GM19239 (cell line): ENCODE data around the gene VPS16.
"Not testable (repeated sequence)": the region's sequence is repeated elsewhere in the genome, so short reads cannot be mapped to it uniquely, and the experiment has no call there.

ENCODE experiments used
- DNase-seq: peaks from one replicate; pipeline ENCODE4 v3.0.0; 2011; ENCODE audit warnings: low spot score; ENCODE audit not compliant: insufficient read length
- FAIRE-seq: peaks from 2 replicates; lab custom pipeline; 2011; peaks lifted over from hg19 to GRCh38; lab: Jason Lieb, UNC

VPS16 gene

GRCh38 chr20:2829376-2829775, 11.2 kb upstream of the VPS16 start:
- FAIRE-seq (no peak), DNase-seq (no peak)

- DNase-seq, FAIRE-seq: not testable (repeated sequence)
Observed at GRCh38 chr20:2831206-2831605, 9.3 kb upstream of the VPS16 start.

DNA sequence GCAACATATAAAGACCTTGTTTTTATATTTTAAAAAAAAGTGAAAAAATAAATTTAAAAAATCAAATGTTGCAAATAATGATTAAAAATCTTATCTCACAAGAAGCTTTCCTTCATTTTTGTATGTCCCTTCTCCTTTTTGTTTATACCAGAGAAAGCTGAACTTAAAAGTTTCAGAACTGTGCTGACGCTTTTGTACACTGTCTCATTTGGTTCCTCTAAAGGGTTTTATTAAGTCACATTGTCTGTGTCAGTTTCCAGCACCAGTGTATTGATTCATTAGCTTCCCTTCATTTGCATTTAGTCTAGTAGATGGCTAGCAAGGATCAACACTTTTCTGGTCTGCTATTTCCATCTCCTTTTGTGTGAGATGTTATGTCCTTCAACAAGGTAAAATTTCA, 6.8 kb upstream of the VPS16 start:
- FAIRE-seq (no peak), DNase-seq (no peak)

GRCh38 chr20:2834401-2835110, 6.0 kb upstream of the VPS16 start:
- no peak for FAIRE-seq
- no peak for DNase-seq

DNA sequence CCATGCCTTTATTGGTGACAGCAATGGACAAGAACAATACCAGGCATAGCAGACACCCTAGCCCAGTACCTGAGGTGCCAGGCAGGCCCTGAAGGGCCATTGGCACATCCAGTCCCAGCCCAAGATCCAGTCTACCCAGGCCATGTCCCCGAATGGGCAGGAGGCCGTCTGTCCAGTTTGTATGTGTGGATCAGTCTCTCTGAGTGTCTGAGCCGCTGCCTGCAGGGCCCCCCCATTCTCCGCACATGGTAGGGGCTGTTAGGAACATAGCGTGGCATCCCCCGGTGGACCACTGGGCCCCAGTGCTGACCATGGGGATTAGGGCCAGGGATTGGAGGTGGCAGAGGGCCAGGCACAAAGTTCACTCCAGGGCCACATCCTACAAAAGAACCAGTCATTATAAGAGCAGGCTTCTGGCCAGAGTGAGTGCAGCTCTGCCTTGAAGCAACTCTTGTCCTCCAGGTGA, 5.2 kb upstream of the VPS16 start:
- DNase-seq (no peak), FAIRE-seq (no peak)

- FAIRE-seq (no peak), DNase-seq (no peak)
Observed at GRCh38 chr20:2836035-2836434, 4.5 kb upstream of the VPS16 start.

GRCh38 chr20:2837221-2837960, 3.2 kb upstream of the VPS16 start:
- FAIRE-seq (no peak), DNase-seq (no peak)

- FAIRE-seq (no peak), DNase-seq (no peak)
Observed at GRCh38 chr20:2838170-2838797, 2.3 kb upstream of the VPS16 start.

DNA sequence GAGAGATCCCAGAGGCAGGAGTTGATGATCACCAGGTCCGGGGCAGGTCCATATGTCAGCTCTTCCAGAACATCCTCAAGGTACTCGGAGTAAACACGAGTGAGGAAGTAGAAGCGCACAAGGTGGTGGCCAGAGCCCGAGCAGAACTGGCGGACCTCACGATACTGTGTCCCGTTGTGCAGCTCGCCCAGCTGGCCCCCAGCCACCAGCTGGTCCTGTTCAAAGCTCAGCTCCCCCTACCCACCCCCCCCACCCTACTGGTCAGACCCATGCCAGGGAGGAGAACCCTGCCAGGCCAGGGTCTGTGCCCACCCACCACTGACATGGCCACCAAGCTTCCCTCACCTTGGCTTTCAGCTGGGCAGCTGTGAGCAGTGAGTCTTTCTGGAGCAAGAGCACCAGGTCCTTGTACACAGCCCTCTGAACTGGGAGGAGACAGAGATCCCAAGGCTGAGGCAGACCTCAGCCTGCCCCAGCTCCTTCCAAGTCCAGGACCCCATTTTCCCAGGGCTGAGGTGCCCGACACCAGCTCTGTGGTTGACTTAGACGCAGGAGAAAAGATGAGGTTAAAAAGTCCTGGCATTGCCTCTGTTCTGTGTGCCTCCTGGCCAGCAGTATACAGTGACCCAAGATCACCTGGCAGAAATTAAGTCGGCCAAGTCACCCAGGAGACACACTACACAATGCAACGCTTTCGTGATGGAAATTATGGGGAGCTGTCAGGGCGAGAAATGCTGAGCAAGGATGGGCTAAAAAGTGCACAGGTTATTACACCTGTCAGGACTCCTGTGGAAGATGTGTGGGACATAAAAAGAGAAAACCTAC, 1.5 kb upstream of the VPS16 start:
- FAIRE-seq (peak; percentile 31), DNase-seq (no peak)

DNA sequence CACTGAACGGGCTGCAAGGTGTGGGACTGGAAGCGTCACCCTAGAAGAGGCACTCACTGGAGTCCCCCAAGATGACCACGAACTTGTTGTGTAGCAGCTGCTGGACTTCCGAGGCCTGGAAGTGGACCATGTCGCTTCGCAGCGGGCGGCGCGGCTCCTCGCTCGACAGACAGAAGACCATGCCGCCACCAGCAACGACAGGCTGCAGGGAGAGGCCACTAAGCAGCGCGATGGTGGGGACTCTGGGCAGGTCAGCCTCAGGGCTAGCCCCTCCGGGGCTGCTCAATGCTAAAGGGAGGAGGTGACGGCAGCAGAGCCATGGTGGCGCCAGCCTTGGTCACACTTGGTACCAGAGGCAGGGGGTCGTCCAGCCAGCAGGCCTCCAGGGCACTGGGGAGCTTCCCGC, 810 bp upstream of the VPS16 start:
- no peak for DNase-seq
- FAIRE-seq = no peak

DNA sequence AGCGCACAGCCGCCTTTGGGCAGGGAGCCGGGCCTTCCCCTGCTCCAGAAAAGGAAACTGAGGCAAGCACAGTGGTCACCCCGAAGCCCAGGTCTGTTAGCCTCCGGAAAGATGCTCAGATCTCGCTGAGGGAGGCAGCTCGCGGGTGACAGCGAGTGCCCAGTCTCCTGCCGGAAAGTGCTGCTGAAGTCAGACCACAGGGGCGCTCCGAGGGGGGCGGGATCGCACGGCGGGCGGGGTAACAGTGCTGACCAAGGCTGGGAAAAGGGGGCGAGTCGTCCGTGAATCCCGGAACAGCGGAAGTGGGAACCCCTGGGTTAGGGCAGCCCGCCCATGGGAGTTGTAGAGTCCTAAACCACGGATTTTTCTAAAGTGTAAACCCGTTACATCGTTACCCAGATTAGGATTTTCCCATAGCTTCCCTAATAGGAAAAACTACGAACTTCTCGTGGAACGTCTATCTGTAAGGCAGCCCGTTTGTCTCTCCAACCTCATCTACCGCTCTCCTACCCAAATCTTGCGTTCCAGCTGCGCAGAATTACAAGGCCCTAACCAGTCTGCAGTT, 504 bp downstream of the VPS16 start:
- DNase-seq = peak; percentile 49
- FAIRE-seq = no peak

DNA sequence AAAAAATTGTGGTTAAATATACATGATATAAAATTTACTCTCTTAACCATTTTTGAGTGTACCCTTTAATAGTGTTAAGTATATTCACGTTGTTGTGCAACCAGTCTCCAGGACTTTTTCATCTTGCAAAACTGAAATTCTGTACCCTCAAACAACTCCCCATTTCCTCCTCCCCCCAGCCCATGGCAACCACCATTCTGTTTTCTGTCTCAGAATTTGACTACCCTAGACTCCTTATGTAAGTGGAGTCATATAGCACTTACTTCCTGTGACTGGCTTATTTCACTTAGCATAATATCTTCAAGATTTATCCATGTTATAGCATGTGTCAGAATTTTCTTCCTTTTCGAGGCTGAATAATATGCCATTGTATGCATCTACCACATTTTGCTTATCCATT, 5.1 kb downstream of the VPS16 start:
- DNase-seq = no peak
- no peak for FAIRE-seq

GRCh38 chr20:2846698-2847097, 6.2 kb downstream of the VPS16 start:
- FAIRE-seq = no peak
- no peak for DNase-seq

GRCh38 chr20:2847802-2848201, 7.3 kb downstream of the VPS16 start:
- DNase-seq = no peak

DNA sequence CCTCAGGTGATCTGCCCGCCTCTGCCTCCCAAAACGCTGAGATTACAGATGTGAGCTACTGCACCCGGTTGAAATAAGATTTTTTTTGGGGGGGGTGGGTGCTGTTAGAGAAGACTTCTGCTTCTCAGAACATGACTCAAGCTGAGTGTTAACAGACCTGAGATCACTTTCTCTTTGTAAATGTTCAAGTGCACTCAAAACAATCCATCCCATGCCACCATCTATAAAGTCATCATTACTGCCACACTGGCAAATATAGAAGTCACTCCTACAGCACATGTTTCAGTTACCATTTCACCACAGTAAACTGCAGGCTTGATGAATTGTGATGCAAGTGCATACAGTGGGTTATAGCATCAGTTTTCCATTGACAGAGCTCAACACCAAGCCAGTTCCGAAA, 9.0 kb downstream of the VPS16 start:
- FAIRE-seq = no peak
- no peak for DNase-seq

More at GRCh38 chr20:2847802-2848201, 7.3 kb downstream of the VPS16 start:
- no peak for FAIRE-seq

- FAIRE-seq (no peak), DNase-seq (no peak)
Observed at GRCh38 chr20:2851086-2851485, 10.5 kb downstream of the VPS16 start.

- DNase-seq = no peak
- no peak for FAIRE-seq
Observed at GRCh38 chr20:2858591-2858990, 18.0 kb downstream of the VPS16 start.

- no peak for DNase-seq
- no peak for FAIRE-seq
Observed at GRCh38 chr20:2859330-2860121, 19.0 kb downstream of the VPS16 start.

DNA sequence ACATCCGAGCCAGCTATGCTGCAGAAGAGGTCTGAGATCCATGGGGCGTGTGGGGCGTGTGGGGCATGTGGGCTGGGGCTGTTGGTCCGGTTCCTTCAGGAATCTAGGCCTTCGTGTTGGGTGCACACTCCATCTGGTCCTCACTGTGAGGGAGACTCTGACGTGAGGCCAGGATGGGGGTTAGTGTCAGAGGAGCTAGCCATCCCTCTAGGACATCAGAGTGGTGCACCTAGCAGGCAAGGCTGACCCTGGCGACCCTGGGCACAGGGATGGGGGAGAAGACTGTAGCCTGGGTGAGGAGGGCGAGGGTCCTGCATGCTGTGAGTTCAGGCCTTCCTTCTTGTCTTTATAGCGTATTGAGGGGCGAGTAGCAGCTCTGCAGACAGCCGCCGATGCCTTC, 24.1 kb downstream of the VPS16 start:
- FAIRE-seq (no peak), DNase-seq (no peak)
